OCI-LY7 (cell line): ENCODE data around the gene LHX6. TPM values are rescaled to one million over a fixed set of nuclear protein-coding genes. Genes with fewer than 3 reads are reported as not detected.

Experiments
- BruUV-seq: library from RNA; stranded (reverse); fragments of 400-500 nt; replicated peaks from 2 replicates; lab custom pipeline; 2021; lab: Mats Ljungman, UMichigan
- CTCF ChIA-PET: fragments of 300-600 bp; sonication (Branson Sonifier 250); formaldehyde crosslinking; loops from one replicate; lab custom pipeline; 2022; ENCODE audit warnings: antibody characterized with exemption; ENCODE audit not compliant: unreplicated experiment; lab: Charles Lee
- POLR2A ChIA-PET: fragments of 300-600 bp; sonication (Branson Sonifier 250); formaldehyde crosslinking; loops from one replicate; lab custom pipeline; 2022; ENCODE audit warnings: antibody characterized with exemption; lab: Charles Lee
- DNase-seq: peaks from one replicate; pipeline ENCODE4 v3.0.0-alpha.2; 2015; ENCODE audit warnings: low spot score
- H2AFZ ChIP-seq: fragments of 200-600 bp; sonication (generic), shearing (Covaris generic); 2 replicates; pipeline ENCODE4 v1.6.1; 2014; ENCODE audit warnings: mild to moderate bottlenecking, antibody characterized with exemption, low read length, moderate library complexity
- H3K27ac ChIP-seq: fragments of 200-600 bp; sonication (generic); 2 replicates; pipeline ENCODE4 v1.5.1; 2014; ENCODE audit warnings: mixed run types, low read depth, mild to moderate bottlenecking, moderate library complexity, low read length, inconsistent platforms; ENCODE audit not compliant: poor library complexity, severe bottlenecking
- H3K36me3 ChIP-seq: fragments of 200-600 bp; sonication (generic); 2 replicates; pipeline ENCODE4 v1.6.1; 2014; ENCODE audit warnings: mild to moderate bottlenecking, antibody characterized with exemption, low read length, moderate library complexity, mixed read lengths; ENCODE audit not compliant: insufficient read depth
- H3K4me1 ChIP-seq: fragments of 200-600 bp; sonication (generic); 2 replicates; pipeline ENCODE4 v1.5.1; 2014; ENCODE audit warnings: mild to moderate bottlenecking, low read length; ENCODE audit not compliant: insufficient read depth, poor library complexity, severe bottlenecking
- H3K4me2 ChIP-seq: fragments of 200-600 bp; sonication (generic); 2 replicates; pipeline ENCODE4 v1.6.1; 2014; ENCODE audit warnings: mild to moderate bottlenecking, low read length
- H3K4me3 ChIP-seq: fragments of 200-600 bp; sonication (generic); 2 replicates; pipeline ENCODE4 v1.5.1; 2014; ENCODE audit warnings: mild to moderate bottlenecking, low read depth, low read length; ENCODE audit not compliant: poor library complexity, severe bottlenecking
- H3K79me2 ChIP-seq: fragments of 200-600 bp; sonication (generic); 2 replicates; pipeline ENCODE4 v1.6.1; 2016; ENCODE audit warnings: low read depth, mild to moderate bottlenecking, low read length, moderate library complexity, mixed read lengths; ENCODE audit not compliant: insufficient read depth
- H3K9me2 ChIP-seq: fragments of 200-600 bp; sonication (generic); 2 replicates; pipeline ENCODE4 v1.6.1; 2016; ENCODE audit warnings: mild to moderate bottlenecking, low read length, mixed read lengths; ENCODE audit not compliant: insufficient read depth
- H3K9me3 ChIP-seq: fragments of 200-600 bp; sonication (generic); 2 replicates; pipeline ENCODE4 v1.6.1; 2014; ENCODE audit warnings: mild to moderate bottlenecking, mixed run types, low read length, mixed read lengths
- H4K20me1 ChIP-seq: fragments of 200-600 bp; sonication (generic); 2 replicates; pipeline ENCODE4 v1.6.1; 2014; ENCODE audit warnings: mild to moderate bottlenecking, antibody characterized with exemption, low read length, moderate library complexity, mixed read lengths; ENCODE audit not compliant: insufficient read depth
- EZH2phosphoT487 ChIP-seq: fragments of 200-600 bp; sonication (generic); IDR thresholded peaks from 2 replicates; pipeline ENCODE4 v1.6.1; 2018; ENCODE audit warnings: low read depth, borderline replicate concordance, mild to moderate bottlenecking, mixed run types, antibody characterized with exemption, low read length, moderate library complexity, mixed read lengths
- intact Hi-C: fragments of 100-400 bp; cut with micrococcal nuclease; formaldehyde crosslinking; loops from one replicate; pipeline ENCODE4 v1.10.0; 2022; ENCODE audit not compliant: unreplicated experiment
- total RNA-seq, 2 experiments: library from RNA; depleted of rRNA in 1 of 2; stranded (reverse); fragments of >200 nt in 1 of 2; shearing (Covaris generic) in 1 of 2; gene quantifications; 2 replicates each; pipeline ENCODE4 v1.2.3, GENCODE V29; 2014 to 2022
- TF ChIP-seq, protein P1 (sequence below): fragments of 200-600 bp; sonication (generic); conservative IDR thresholded peaks from 2 replicates; pipeline ENCODE4 v1.5.1; 2014; ENCODE audit warnings: mild to moderate bottlenecking, antibody characterized with exemption, low read length, moderate library complexity, mixed read lengths

Gene LHX6
- total RNA-seq, 2 experiments from 2014 or later, result not detected

DNA sequence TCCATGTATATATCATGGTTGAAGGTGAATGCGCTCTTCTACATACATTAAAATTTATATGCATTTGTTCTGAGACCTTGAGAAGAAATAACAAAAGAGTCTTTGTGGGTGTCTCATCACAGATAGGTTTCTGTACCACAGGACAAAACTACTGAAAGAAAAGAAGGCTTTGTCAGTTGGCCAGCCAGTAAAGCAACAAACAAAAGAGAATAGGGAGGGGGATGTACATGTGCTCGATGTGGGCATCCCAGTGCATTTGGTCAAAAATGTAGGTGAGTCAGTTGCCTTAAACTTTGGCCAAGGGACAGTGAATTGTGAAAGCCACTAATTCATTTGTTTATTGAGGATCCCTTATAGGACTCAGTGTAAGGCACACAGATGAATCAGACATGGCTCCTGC, 22.6 kb upstream of the LHX6 start:
- no peak for DNase-seq
- no peaks in the 10 kb centered on the region for H3K79me2 ChIP-seq
- peaks cover 88% of the 10 kb centered on the region for H3K36me3 ChIP-seq
- H3K4me1 ChIP-seq, result no peaks in the 10 kb centered on the region
- no TSS peak for BruUV-seq
- no peaks in the 10 kb centered on the region; the same call in 1 of the 2 replicates for H4K20me1 ChIP-seq
- CTCF ChIA-PET, result interaction anchor here (0.6 kb wide), 1 partner anchor 1047 kb away, joined by 3 read pairs; no protein-coding TSS in a partner anchor
- no peak overlapping the region for H3K4me2 ChIP-seq
- H3K9me3 ChIP-seq, result no peaks in the 10 kb centered on the region
- H3K27ac ChIP-seq, result no peak overlapping the region
- no peaks in the 10 kb centered on the region for H3K9me2 ChIP-seq
- TF ChIP-seq EZH2phosphoT487, result no peak
- TF ChIP-seq, protein P1, sequence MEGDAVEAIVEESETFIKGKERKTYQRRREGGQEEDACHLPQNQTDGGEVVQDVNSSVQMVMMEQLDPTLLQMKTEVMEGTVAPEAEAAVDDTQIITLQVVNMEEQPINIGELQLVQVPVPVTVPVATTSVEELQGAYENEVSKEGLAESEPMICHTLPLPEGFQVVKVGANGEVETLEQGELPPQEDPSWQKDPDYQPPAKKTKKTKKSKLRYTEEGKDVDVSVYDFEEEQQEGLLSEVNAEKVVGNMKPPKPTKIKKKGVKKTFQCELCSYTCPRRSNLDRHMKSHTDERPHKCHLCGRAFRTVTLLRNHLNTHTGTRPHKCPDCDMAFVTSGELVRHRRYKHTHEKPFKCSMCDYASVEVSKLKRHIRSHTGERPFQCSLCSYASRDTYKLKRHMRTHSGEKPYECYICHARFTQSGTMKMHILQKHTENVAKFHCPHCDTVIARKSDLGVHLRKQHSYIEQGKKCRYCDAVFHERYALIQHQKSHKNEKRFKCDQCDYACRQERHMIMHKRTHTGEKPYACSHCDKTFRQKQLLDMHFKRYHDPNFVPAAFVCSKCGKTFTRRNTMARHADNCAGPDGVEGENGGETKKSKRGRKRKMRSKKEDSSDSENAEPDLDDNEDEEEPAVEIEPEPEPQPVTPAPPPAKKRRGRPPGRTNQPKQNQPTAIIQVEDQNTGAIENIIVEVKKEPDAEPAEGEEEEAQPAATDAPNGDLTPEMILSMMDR, result no peak
- no peak overlapping the region for H3K4me3 ChIP-seq
- intact Hi-C loops, result no loop called here
- H2AFZ ChIP-seq, result no peak overlapping the region
- POLR2A ChIA-PET, result no interaction called here

DNA sequence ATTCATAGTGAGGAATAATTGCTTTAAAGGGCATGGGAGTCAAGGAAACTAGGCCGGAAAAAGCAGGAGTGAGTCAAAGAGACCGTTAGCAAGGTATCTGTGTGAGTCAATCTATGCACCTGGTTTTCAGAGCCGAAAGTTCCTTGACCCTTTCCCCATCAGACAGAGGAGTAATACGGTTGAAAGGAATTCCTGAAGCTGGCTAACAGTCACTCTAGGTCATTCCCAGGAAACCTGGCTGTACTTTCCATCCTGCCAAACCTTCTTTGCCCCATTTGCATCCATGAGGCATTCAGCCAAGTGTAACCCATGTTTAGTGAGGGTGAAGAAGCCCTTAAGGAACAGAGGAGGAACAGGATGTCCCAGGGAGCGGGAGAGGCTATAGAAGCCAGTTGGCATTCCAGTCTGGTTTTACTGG, 19.7 kb upstream of the LHX6 start:
- H3K36me3 ChIP-seq, result peaks cover 88% of the 10 kb centered on the region
- no peak overlapping the region for H3K4me2 ChIP-seq
- no peak for DNase-seq
- no peaks in the 10 kb centered on the region for H3K79me2 ChIP-seq
- POLR2A ChIA-PET, result interaction anchor here (0.7 kb wide), 1 partner anchor 75 kb away, joined by 4 read pairs; no protein-coding TSS in a partner anchor
- H4K20me1 ChIP-seq, result no peaks in the 10 kb centered on the region
- TF ChIP-seq EZH2phosphoT487, result no peak
- TF ChIP-seq, protein P1, result no peak
- H2AFZ ChIP-seq, result no peak overlapping the region
- BruUV-seq, result no TSS peak
- no peak overlapping the region for H3K4me3 ChIP-seq
- no peaks in the 10 kb centered on the region for H3K9me3 ChIP-seq
- no peaks in the 10 kb centered on the region for H3K4me1 ChIP-seq
- intact Hi-C loops, result no loop called here
- H3K9me2 ChIP-seq, result no peaks in the 10 kb centered on the region
- CTCF ChIA-PET, result interaction anchor here (0.5 kb wide), 1 partner anchor 131 kb away, joined by 3 read pairs; no protein-coding TSS in a partner anchor
- no peak overlapping the region for H3K27ac ChIP-seq

DNA sequence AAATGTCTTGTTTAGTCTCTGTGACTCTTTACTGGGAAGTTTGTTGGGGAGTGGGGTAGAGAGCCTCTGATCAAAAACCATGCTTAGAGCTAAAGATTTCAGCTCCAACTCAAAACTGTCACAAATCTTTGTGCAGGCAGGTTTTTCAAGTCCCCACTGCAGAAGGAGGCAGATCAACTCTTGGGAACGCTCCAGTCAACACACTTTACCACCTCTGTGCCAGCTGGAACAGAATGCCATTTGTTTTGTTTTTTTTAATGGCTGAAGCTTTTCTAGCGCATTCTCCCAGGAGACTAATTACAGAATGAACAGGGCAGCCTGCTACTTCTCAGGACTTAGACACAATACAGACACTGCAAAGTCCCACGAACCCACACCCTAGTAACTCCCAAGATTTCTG, 17.9 kb upstream of the LHX6 start:
- no peaks in the 10 kb centered on the region for H3K9me2 ChIP-seq
- BruUV-seq, result no TSS peak
- H3K36me3 ChIP-seq, result peaks cover 87% of the 10 kb centered on the region
- no peak for DNase-seq
- H3K9me3 ChIP-seq, result no peaks in the 10 kb centered on the region
- intact Hi-C loops, result no loop called here
- no peaks in the 10 kb centered on the region for H3K79me2 ChIP-seq
- H3K27ac ChIP-seq, result no peak overlapping the region
- no peak overlapping the region for H3K4me2 ChIP-seq
- no peaks in the 10 kb centered on the region for H4K20me1 ChIP-seq
- POLR2A ChIA-PET, result no interaction called here
- CTCF ChIA-PET, result no interaction called here
- no peak overlapping the region for H2AFZ ChIP-seq
- no peaks in the 10 kb centered on the region for H3K4me1 ChIP-seq
- TF ChIP-seq, protein P1, result no peak
- no peak for TF ChIP-seq EZH2phosphoT487
- no peak overlapping the region for H3K4me3 ChIP-seq
